Measurements from ENCODE around the gene PTP4A1.

GRCh38 chr6:63567966-63568365 is 4.3 kb upstream of the PTP4A1 start:
- TF ChIP-seq CTCF (IDR thresholded peaks at IDR 0.05; ENCODE audit: insufficient read depth, low read length) (no peak), GABPA (IDR thresholded peaks at IDR 0.05; ENCODE audit: low read depth) (no peak)
